ENCODE data around the gene IRAK1.
"Not testable (repeated sequence)": the region's sequence is repeated elsewhere in the genome, so short reads cannot be mapped to it uniquely, and the experiment has no call there.

IRAK1 gene

GRCh38 chrX:154018518-154019060 lies 1.1 kb downstream of the IRAK1 start:
- DNase-seq: no peak

- DNase-seq: no peak
Measured at GRCh38 chrX:154017766-154018517, 1.8 kb downstream of the IRAK1 start.

- no peak for DNase-seq
Measured at GRCh38 chrX:154016366-154017076, 3.2 kb downstream of the IRAK1 start.

GRCh38 chrX:154015581-154016264 lies 4.0 kb downstream of the IRAK1 start:
- no peak for DNase-seq

GRCh38 chrX:154014429-154015380 lies 5.0 kb downstream of the IRAK1 start:
- no peak for DNase-seq

GRCh38 chrX:154013614-154014360 lies 5.9 kb downstream of the IRAK1 start:
- DNase-seq: peak; percentile 42

- no peak for DNase-seq
Measured at GRCh38 chrX:154013001-154013421, 6.7 kb downstream of the IRAK1 start.

GRCh38 chrX:154012336-154012991 lies 7.2 kb downstream of the IRAK1 start:
- DNase-seq: no peak

- no peak for DNase-seq
Measured at GRCh38 chrX:154011376-154012335, 8.0 kb downstream of the IRAK1 start.

- peak; percentile 84 for DNase-seq
Measured at GRCh38 chrX:154010330-154011087, 9.2 kb downstream of the IRAK1 start.

GRCh38 chrX:154008521-154008920 lies 11.2 kb downstream of the IRAK1 start:
- no peak for DNase-seq

GRCh38 chrX:154006947-154007346 lies 12.8 kb downstream of the IRAK1 start:
- no peak for DNase-seq

GRCh38 chrX:154004315-154004714 lies 15.4 kb downstream of the IRAK1 start:
- DNase-seq: no peak

GRCh38 chrX:154002215-154002719 lies 17.4 kb downstream of the IRAK1 start:
- peak; percentile 74 for DNase-seq

- DNase-seq: no peak
Measured at GRCh38 chrX:154000051-154000450, 19.7 kb downstream of the IRAK1 start.

GRCh38 chrX:153999359-154000037 lies 20.2 kb downstream of the IRAK1 start:
- no peak for DNase-seq

GRCh38 chrX:153995504-153995903 lies 24.2 kb downstream of the IRAK1 start:
- no peak for DNase-seq

GRCh38 chrX:153994398-153994797 lies 25.3 kb downstream of the IRAK1 start:
- DNase-seq: not testable (repeated sequence)
